Urinary bladder (tissue), 4 donors: ENCODE measurements around the gene ZNF280C. TPM values are rescaled to one million over a fixed set of nuclear protein-coding genes. Genes with fewer than 3 reads are reported as not detected.
"Not testable (repeated sequence)": the region's sequence is repeated elsewhere in the genome, so short reads cannot be mapped to it uniquely, and the experiment has no call there.

ENCODE experiments used
- DNase-seq: peaks from one replicate; pipeline ENCODE4 v3.0.0-alpha.2; 2015; ENCODE audit errors: extremely low spot score
- H3K27ac ChIP-seq: one replicate; pipeline ENCODE4 v1.5.1; 2013; ENCODE audit warnings: low read depth, mild to moderate bottlenecking, moderate library complexity
- H3K36me3 ChIP-seq: one replicate; pipeline ENCODE4 v1.6.1; 2013; ENCODE audit warnings: mild to moderate bottlenecking, moderate library complexity; ENCODE audit not compliant: insufficient read depth
- H3K4me1 ChIP-seq: one replicate; pipeline ENCODE4 v1.6.1; 2013; ENCODE audit warnings: mild to moderate bottlenecking, moderate library complexity; ENCODE audit not compliant: insufficient read depth
- H3K4me3 ChIP-seq: one replicate; pipeline ENCODE4 v1.5.1; 2013; ENCODE audit warnings: low read depth, low read length
- WGBS: extraction: QIAGEN DNeasy Blood & Tissue Kit; methylation state at CpG from one replicate; pipeline ENCODE4 v1.1.7; 2013; 5-methylcytosine and 5-hydroxymethylcytosine counted together
- polyA plus RNA-seq: library from polyadenylated mRNA; stranded (reverse); fragments of 200-250 nt; gene quantifications from one replicate; pipeline ENCODE4 v1.2.3, GENCODE V29; 2013
- total RNA-seq: library from RNA; depleted of rRNA; stranded (reverse); fragments of >200 nt; gene quantifications from one replicate; pipeline ENCODE4 v1.2.3, GENCODE V29; 2014
- donor health status: healthy with polysubstance abuse.
- donor health status: healthy.

ZNF280C gene
- total and polyA plus RNA-seq, 2 donors: 2.0 to 13.0 TPM

- Histone ChIP-seq H3K4me1 (no peaks in the 10 kb centered on the region), H3K27ac (no peak overlapping the region), H3K4me3 (no peak overlapping the region), H3K36me3 (peaks cover 2% of the 10 kb centered on the region)
- no peak for DNase-seq
These were observed 23.3 kb downstream of the ZNF280C start for GRCh38 chrX:130245441-130245840.

GRCh38 chrX:130231184-130231583 lies 37.5 kb downstream of the ZNF280C start:
- not testable (repeated sequence) for H3K36me3 ChIP-seq, H3K27ac ChIP-seq, H3K4me1 ChIP-seq, H3K4me3 ChIP-seq, DNase-seq
- WGBS: 98% methylated on average over 4 of the region's 4 CpGs

- Histone ChIP-seq H3K4me1 (no peaks in the 10 kb centered on the region), H3K27ac (no peak overlapping the region), H3K36me3 (no peaks in the 10 kb centered on the region), H3K4me3 (no peak overlapping the region)
- DNase-seq: no peak
- 92% methylated on average over 2 of the region's 2 CpGs for WGBS
These were observed 39.8 kb downstream of the ZNF280C start for GRCh38 chrX:130228871-130229270.

GRCh38 chrX:130224810-130225209 lies 43.9 kb downstream of the ZNF280C start:
- DNase-seq: no peak
- 84% methylated on average over 2 of the region's 2 CpGs for WGBS

GRCh38 chrX:130216320-130216719 lies 52.4 kb downstream of the ZNF280C start:
- no peak overlapping the region for H3K4me3 ChIP-seq
- no peak for DNase-seq
- no peak overlapping the region for H3K27ac ChIP-seq
- no peaks in the 10 kb centered on the region for H3K36me3 ChIP-seq
- H3K4me1 ChIP-seq: no peaks in the 10 kb centered on the region
- 90% methylated on average over 4 of the region's 4 CpGs for WGBS

More at GRCh38 chrX:130224810-130225209, 43.9 kb downstream of the ZNF280C start:
- no peaks in the 10 kb centered on the region for H3K4me1 ChIP-seq
- H3K4me3 ChIP-seq: no peak overlapping the region
- H3K27ac ChIP-seq: no peak overlapping the region
- no peaks in the 10 kb centered on the region for H3K36me3 ChIP-seq

GRCh38 chrX:130213376-130213775 lies 55.3 kb downstream of the ZNF280C start:
- DNase-seq: no peak
- WGBS: 99% methylated on average over 2 of the region's 2 CpGs
- Histone ChIP-seq H3K4me3 (no peak overlapping the region), H3K27ac (no peak overlapping the region), H3K36me3 (no peaks in the 10 kb centered on the region), H3K4me1 (no peaks in the 10 kb centered on the region)

- WGBS: 94% methylated on average over 1 of the region's 1 CpG
- DNase-seq: no peak
- H3K27ac ChIP-seq: no peak overlapping the region
- no peaks in the 10 kb centered on the region for H3K36me3 ChIP-seq
- no peaks in the 10 kb centered on the region for H3K4me1 ChIP-seq
- H3K4me3 ChIP-seq: no peak overlapping the region
These were observed 56.3 kb downstream of the ZNF280C start for GRCh38 chrX:130212371-130212770.

- Histone ChIP-seq H3K36me3 (no peaks in the 10 kb centered on the region), H3K27ac (no peak overlapping the region), H3K4me3 (no peak overlapping the region), H3K4me1 (no peaks in the 10 kb centered on the region)
- WGBS: 92% methylated on average over 4 of the region's 4 CpGs
- no peak for DNase-seq
These were observed 57.1 kb downstream of the ZNF280C start for GRCh38 chrX:130211415-130212186.

- no peak overlapping the region for H3K4me3 ChIP-seq
- WGBS: 96% methylated on average over 1 of the region's 1 CpG
- no peak for DNase-seq
- no peaks in the 10 kb centered on the region for H3K36me3 ChIP-seq
- H3K4me1 ChIP-seq: no peaks in the 10 kb centered on the region
- no peak overlapping the region for H3K27ac ChIP-seq
These were observed 64.1 kb downstream of the ZNF280C start for GRCh38 chrX:130204647-130205046.

- DNase-seq: no peak
- Histone ChIP-seq H3K27ac (no peak overlapping the region), H3K36me3 (no peaks in the 10 kb centered on the region), H3K4me3 (no peak overlapping the region), H3K4me1 (no peaks in the 10 kb centered on the region)
- WGBS: 58% methylated on average over 5 of the region's 5 CpGs
These were observed 71.2 kb downstream of the ZNF280C start for GRCh38 chrX:130197464-130197863.

- H3K4me1 ChIP-seq: no peaks in the 10 kb centered on the region
- 39% methylated on average over 7 of the region's 7 CpGs for WGBS
- no peak overlapping the region for H3K4me3 ChIP-seq
- DNase-seq: no peak
- no peaks in the 10 kb centered on the region for H3K36me3 ChIP-seq
- H3K27ac ChIP-seq: no peak overlapping the region
These were observed 72.2 kb downstream of the ZNF280C start for GRCh38 chrX:130196466-130196865.

- no peak for DNase-seq
- no peaks in the 10 kb centered on the region for H3K36me3 ChIP-seq
- H3K4me1 ChIP-seq: no peaks in the 10 kb centered on the region
- H3K27ac ChIP-seq: no peak overlapping the region
- H3K4me3 ChIP-seq: no peak overlapping the region
- 90% methylated on average over 4 of the region's 4 CpGs for WGBS
These were observed 77.9 kb downstream of the ZNF280C start for GRCh38 chrX:130190801-130191200.

GRCh38 chrX:130186651-130187050 lies 82.0 kb downstream of the ZNF280C start:
- no peak for DNase-seq
- no peak overlapping the region for H3K27ac ChIP-seq

GRCh38 chrX:130184857-130185256 lies 83.8 kb downstream of the ZNF280C start:
- no peak for DNase-seq
- Histone ChIP-seq H3K4me3 (no peak overlapping the region), H3K27ac (no peak overlapping the region), H3K4me1 (no peaks in the 10 kb centered on the region), H3K36me3 (no peaks in the 10 kb centered on the region)
- WGBS: 60% methylated on average over 2 of the region's 2 CpGs

More at GRCh38 chrX:130186651-130187050, 82.0 kb downstream of the ZNF280C start:
- H3K36me3 ChIP-seq: no peaks in the 10 kb centered on the region
- no peaks in the 10 kb centered on the region for H3K4me1 ChIP-seq
- H3K4me3 ChIP-seq: no peak overlapping the region
- 36% methylated on average over 4 of the region's 4 CpGs for WGBS
